GM19238 (cell line): ENCODE measurements around the gene SOCS4.
A peak's percentile ranks its signal among the peaks of the same experiment; 100 is the strongest.

Experiments used
- DNase-seq: peaks from one replicate; pipeline ENCODE4 v3.0.0; 2011; ENCODE audit warnings: low spot score; ENCODE audit not compliant: insufficient read length

Gene SOCS4

DNA sequence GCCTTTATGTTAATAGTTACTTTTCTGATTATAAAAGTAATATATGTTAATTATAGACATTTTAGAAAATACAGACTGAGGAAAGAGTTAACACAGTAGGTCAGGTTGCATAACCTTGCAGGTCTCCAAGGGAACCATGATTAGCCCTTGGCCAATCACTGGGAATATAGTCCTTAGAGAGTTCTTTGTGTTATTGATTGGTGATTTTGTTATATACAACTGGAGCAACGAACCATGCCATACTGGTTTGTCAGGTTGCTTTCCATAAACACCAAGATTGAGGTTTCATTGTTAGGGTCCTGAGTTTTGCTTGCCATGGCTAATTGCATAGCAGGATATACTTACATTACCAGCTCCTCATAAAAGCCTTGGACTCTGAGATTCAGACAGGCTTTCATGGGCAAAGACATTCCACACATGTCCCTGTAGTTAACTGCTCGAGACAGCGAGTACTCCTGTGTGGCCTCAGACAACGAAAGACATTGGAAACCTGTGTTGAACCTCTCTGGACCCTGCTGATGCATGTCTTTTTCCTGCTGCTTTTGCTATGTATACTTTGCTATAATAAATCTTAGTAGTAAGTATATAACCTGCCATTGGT, 58.1 kb downstream of the SOCS4 start:
- no peak for DNase-seq

DNA sequence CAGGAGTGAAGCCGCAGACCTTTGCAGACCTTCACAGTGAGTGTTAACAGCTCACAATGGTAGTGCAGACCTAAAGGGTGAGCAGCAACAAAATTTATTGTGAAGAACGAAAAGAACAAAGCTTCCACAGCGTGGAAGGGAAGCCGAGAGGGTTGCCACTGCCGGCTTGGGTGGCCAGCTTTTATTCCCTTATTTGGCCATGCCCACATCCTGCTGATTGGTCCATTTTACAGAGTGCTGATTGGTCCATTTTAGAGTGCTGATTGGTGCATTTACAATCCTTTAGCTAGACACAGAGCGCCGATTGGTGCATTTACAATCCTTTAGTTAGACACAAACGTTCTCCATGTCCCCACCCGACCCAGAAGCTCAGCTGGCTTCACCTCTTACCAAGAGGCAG, 59.9 kb downstream of the SOCS4 start:
- no peak for DNase-seq

DNA sequence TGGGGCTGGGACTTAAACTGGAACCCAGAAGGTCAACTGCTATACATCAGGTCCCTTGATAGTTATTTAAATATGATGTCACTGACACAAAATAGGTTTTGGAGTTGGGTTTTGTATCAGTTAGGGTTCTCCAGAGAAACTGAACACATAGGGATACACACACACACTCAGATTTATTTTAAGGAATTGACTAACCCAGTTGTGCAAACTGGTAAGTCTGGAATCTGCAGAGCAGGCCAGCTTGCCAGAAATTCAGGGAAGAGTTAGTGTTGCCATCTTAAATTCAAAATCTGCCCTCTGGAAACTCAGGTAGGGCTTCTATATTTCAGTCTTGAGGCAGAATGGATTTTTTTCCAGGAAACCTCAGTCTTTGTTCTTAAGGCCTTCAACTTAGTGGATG, 61.3 kb downstream of the SOCS4 start:
- no peak for DNase-seq

DNA sequence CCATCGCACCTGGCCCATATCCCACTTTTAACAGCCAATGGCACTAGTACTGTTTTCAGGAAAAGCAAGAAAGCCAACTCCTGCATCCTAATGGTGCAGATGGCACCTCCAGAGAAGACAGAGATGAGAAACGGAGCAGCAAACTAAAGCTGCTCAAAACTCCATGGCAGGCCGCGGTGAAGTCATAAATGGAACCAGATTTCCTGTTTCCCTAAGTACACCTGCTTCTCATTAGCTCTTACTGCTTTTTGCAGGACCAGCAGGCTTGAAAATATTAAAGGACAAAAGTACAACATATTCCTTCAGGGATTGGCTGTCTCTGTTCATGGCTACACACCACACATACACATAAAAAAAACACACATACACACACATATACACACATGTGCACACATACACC, 65.3 kb downstream of the SOCS4 start:
- no peak for DNase-seq

DNA sequence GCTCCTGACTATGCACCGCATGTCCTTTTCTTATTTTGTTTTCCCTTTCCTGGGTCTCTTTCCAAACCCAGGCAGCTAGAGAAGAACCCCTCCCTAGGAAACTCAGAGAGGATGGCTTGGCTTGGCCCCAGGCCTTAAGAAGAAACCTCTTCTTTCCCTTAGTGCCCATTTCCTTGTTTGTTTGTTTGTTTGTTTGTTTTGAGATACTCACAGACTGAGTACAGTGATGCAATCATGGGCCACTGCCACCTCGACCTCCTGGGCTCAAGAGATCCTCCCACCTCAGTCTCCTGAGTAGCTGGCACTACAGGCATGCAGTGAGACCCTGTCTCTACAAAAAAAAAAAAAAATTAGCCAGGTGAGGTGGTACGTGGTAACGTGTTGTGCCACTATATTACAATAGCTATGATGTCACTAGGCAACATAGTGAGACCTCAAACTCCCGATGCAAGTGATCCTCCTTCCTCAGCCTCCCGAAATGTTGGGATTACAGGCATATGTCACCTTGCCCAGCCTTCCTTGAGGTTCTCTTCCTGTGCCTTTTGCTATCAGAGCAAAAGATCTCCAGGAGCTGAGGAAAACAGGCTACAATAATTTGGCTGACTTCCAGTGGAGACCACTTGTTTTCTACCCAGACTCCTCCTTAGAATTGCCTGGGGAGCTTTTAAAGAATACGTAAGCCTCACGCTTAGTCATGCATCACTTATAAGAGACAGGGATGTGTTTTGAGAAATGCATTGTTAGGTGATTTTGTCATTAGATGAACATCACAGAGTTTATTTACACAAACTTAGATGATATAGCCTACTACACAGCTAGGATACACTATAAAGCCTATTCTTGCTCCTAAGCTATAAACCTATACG, 67.5 kb downstream of the SOCS4 start:
- DNase-seq: no peak

DNA sequence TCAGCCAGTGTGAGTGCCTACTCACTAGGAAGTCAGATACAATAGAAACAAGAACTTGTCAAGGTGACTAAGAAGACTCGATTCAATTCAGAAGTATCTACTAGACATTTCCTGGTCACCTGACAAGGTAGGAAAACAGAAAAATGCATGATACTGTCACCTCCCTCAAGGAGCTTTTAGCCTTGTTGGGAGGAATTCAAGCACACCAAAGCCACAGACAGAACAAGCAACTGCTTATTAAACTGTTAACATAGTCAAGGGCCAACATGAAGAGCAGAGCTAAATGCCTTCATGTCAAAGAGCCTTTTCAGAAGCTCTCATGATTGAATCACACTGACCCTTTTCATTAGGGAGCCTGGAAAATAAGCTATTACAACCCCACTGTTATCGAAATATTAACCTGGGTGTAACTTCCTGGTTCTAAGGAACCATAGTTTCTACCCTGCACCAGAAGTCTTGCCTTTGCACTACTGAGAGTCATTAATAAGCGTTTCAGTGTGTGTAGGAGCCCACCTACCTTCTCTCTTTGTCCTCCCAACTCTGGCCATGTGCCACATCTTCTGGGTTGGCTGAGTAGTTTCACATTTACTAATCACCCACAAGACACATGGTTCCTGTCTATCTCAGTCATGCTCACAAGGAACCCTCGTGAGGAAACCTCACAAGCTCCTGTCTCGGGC, 71.0 kb downstream of the SOCS4 start:
- peak; percentile 58 for DNase-seq

DNA sequence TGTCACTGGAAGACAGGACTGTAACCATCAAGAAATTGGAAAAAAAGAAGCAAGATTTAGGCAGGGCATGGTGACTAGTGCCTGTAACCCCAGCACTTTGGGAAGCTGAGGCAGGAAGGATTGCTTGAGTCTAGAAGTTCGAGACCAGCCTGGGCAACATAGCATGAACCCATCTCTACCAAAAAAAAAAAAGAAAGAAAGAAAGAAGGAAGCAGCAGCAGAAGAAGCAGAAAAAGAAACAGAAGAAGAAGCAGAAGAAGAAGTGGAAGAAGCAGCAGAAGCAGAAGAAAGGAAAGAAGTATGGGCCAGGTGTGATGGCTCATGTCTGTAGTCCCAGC, 71.5 kb downstream of the SOCS4 start:
- DNase-seq: no peak
